ENCODE results near the gene SF3B3.
"Not testable (repeated sequence)": the region's sequence is repeated elsewhere in the genome, so short reads cannot be mapped to it uniquely, and the experiment has no call there.

The SF3B3 gene

GRCh38 chr16:70523076-70523742 is 407 bp upstream of the SF3B3 start, which contains the start of gene COG4:
Gene COG4, minus strand, starts transcription at chr16:70523554. Its CDS starts 11 bp downstream, at chr16:70523543.
- DNase-seq (ENCODE audit: low read depth, low spot score): peak; percentile 42
- peak within 1 kb of the TSS; percentile 95 for H3K27ac ChIP-seq
- no peaks in the 10 kb centered on the region for H3K9me3 ChIP-seq (ENCODE audit: low read depth, low read length)
- TF ChIP-seq POLR2AphosphoS5 (IDR thresholded peaks at IDR 0.05; ENCODE audit: borderline replicate concordance, low read depth, low read length) (peak; percentile 74), EZH2 (IDR thresholded peaks at IDR 0.05) (no peak)
- peak within 1 kb of the TSS; percentile 82 for H3K4me3 ChIP-seq
- peak within 1 kb of the TSS; percentile 97 for H3K9ac ChIP-seq (ENCODE audit: insufficient read length)
- peaks cover 18% of the 10 kb centered on the region for H3K36me3 ChIP-seq (ENCODE audit: insufficient read depth, low read length)

- Histone ChIP-seq H3K27ac (peak overlapping the region; percentile 95), H3K9ac (ENCODE audit: insufficient read length) (peak overlapping the region; percentile 97), H3K36me3 (ENCODE audit: insufficient read depth, low read length) (peaks cover 27% of the 10 kb centered on the region), H3K4me3 (peak overlapping the region; percentile 82)
- not testable (repeated sequence) for DNase-seq (ENCODE audit: low read depth, low spot score); H3K9me3 ChIP-seq (ENCODE audit: low read depth, low read length)
These were observed 796 bp downstream of the SF3B3 start for GRCh38 chr16:70524399-70524825.

GRCh38 chr16:70526403-70526802 is 2.8 kb downstream of the SF3B3 start:
- H3K36me3 ChIP-seq (ENCODE audit: insufficient read depth, low read length): peaks cover 41% of the 10 kb centered on the region
- peak overlapping the region; percentile 60 for H3K9ac ChIP-seq (ENCODE audit: insufficient read length)
- TF ChIP-seq FOXP2 (optimal IDR thresholded peaks at IDR 0.05; ENCODE audit: control extremely low read depth, extremely low read length, insufficient read depth) (no peak), EZH2 (IDR thresholded peaks at IDR 0.05) (no peak), POLR2AphosphoS5 (IDR thresholded peaks at IDR 0.05; ENCODE audit: borderline replicate concordance, low read depth, low read length) (no peak)
- H3K27ac ChIP-seq: no peak overlapping the region
- no peaks in the 10 kb centered on the region for H3K9me3 ChIP-seq (ENCODE audit: low read depth, low read length)
- DNase-seq (ENCODE audit: low read depth, low spot score): no peak
- H3K4me3 ChIP-seq: peak overlapping the region; percentile 59

- no peak for DNase-seq (ENCODE audit: low read depth, low spot score)
- no peaks in the 10 kb centered on the region for H3K9me3 ChIP-seq (ENCODE audit: low read depth, low read length)
- H3K4me3 ChIP-seq: peak overlapping the region; percentile 59
- H3K36me3 ChIP-seq (ENCODE audit: insufficient read depth, low read length): peaks cover 51% of the 10 kb centered on the region
- H3K9ac ChIP-seq (ENCODE audit: insufficient read length): peak overlapping the region; percentile 60
- no peak overlapping the region for H3K27ac ChIP-seq
- TF ChIP-seq EZH2 (IDR thresholded peaks at IDR 0.05): no peak
- no peak for TF ChIP-seq FOXP2 (optimal IDR thresholded peaks at IDR 0.05; ENCODE audit: control extremely low read depth, extremely low read length, insufficient read depth)
- no peak for TF ChIP-seq POLR2AphosphoS5 (IDR thresholded peaks at IDR 0.05; ENCODE audit: borderline replicate concordance, low read depth, low read length)
These were observed 3.8 kb downstream of the SF3B3 start for GRCh38 chr16:70527315-70527996.

GRCh38 chr16:70529051-70529777 is 5.6 kb downstream of the SF3B3 start:
- H3K9ac ChIP-seq (ENCODE audit: insufficient read length): no peak overlapping the region
- peak overlapping the region; percentile 25; the same call in 1 of the 2 replicates for H3K27ac ChIP-seq
- no peaks in the 10 kb centered on the region for H3K9me3 ChIP-seq (ENCODE audit: low read depth, low read length)
- DNase-seq (ENCODE audit: low read depth, low spot score): no peak
- TF ChIP-seq POLR2AphosphoS5 (IDR thresholded peaks at IDR 0.05; ENCODE audit: borderline replicate concordance, low read depth, low read length) (no peak), FOXP2 (optimal IDR thresholded peaks at IDR 0.05; ENCODE audit: control extremely low read depth, extremely low read length, insufficient read depth) (no peak), EZH2 (IDR thresholded peaks at IDR 0.05) (no peak)
- peaks cover 69% of the 10 kb centered on the region for H3K36me3 ChIP-seq (ENCODE audit: insufficient read depth, low read length)
- H3K4me3 ChIP-seq: 0 out of 2 replicates have a peak overlapping the region, but pooled peaks have one; percentile 12

- H3K9ac ChIP-seq (ENCODE audit: insufficient read length); DNase-seq (ENCODE audit: low read depth, low spot score); H3K27ac ChIP-seq; H3K4me3 ChIP-seq; H3K9me3 ChIP-seq (ENCODE audit: low read depth, low read length): not testable (repeated sequence)
- H3K36me3 ChIP-seq (ENCODE audit: insufficient read depth, low read length): peaks cover 75% of the 10 kb centered on the region
These were observed 6.3 kb downstream of the SF3B3 start for GRCh38 chr16:70529954-70530353.

- Histone ChIP-seq H3K4me3 (no peak overlapping the region), H3K27ac (no peak overlapping the region), H3K9me3 (ENCODE audit: low read depth, low read length) (no peaks in the 10 kb centered on the region), H3K36me3 (ENCODE audit: insufficient read depth, low read length) (peaks cover 87% of the 10 kb centered on the region), H3K9ac (ENCODE audit: insufficient read length) (no peak overlapping the region)
- DNase-seq (ENCODE audit: low read depth, low spot score): no peak
- TF ChIP-seq EZH2 (IDR thresholded peaks at IDR 0.05): no peak
- no peak for TF ChIP-seq POLR2AphosphoS5 (IDR thresholded peaks at IDR 0.05; ENCODE audit: borderline replicate concordance, low read depth, low read length)
- no peak for TF ChIP-seq FOXP2 (optimal IDR thresholded peaks at IDR 0.05; ENCODE audit: control extremely low read depth, extremely low read length, insufficient read depth)
These were observed 11.4 kb downstream of the SF3B3 start for GRCh38 chr16:70534971-70535370.

GRCh38 chr16:70540994-70541393 is 17.4 kb downstream of the SF3B3 start:
- TF ChIP-seq POLR2AphosphoS5 (IDR thresholded peaks at IDR 0.05; ENCODE audit: borderline replicate concordance, low read depth, low read length): no peak
- TF ChIP-seq EZH2 (IDR thresholded peaks at IDR 0.05): no peak
- no peak for TF ChIP-seq FOXP2 (optimal IDR thresholded peaks at IDR 0.05; ENCODE audit: control extremely low read depth, extremely low read length, insufficient read depth)

More at GRCh38 chr16:70540994-70541393, 17.4 kb downstream of the SF3B3 start:
- Histone ChIP-seq H3K9me3 (ENCODE audit: low read depth, low read length) (no peaks in the 10 kb centered on the region), H3K36me3 (ENCODE audit: insufficient read depth, low read length) (peaks cover 84% of the 10 kb centered on the region), H3K4me3 (no peak overlapping the region), H3K27ac (no peak overlapping the region), H3K9ac (ENCODE audit: insufficient read length) (no peak overlapping the region)
- no peak for DNase-seq (ENCODE audit: low read depth, low spot score)
